Measurements from ENCODE around the gene SCAMP5. TPM values are rescaled to one million over a fixed set of nuclear protein-coding genes. Genes with fewer than 3 reads are reported as not detected.

Gene SCAMP5
- total RNA-seq, 3 donors from 2014 or later (not counting 1 experiment from before 2014, with no cell fraction given) = 0.09 to 2.7 (median 0.54) TPM

GRCh38 chr15:75028991-75029377, 33.6 kb downstream of the SCAMP5 start:
- Mint-ChIP-seq H3K4me3 (no peak overlapping the region), H3K4me1 (peaks cover 14 to 20% of the 10 kb centered on the region in 2 donors), H3K27ac (peak overlapping the region in 1 of 2 donors; percentile 39), H3K27me3 (ENCODE audit: low read depth in 2 of 2) (no peaks in the 10 kb centered on the region), H3K36me3 (no peaks in the 10 kb centered on the region), H3K9me3 (no peaks in the 10 kb centered on the region)
- ATAC-seq (peak; percentile 5 to 15 (median 11)), DNase-seq (no peak)
- intact Hi-C loops (cut with micrococcal nuclease) = loop anchor here (1.0 to 2.0 kb wide), 2 partner anchors 14 to 175 kb away; no protein-coding TSS in a partner anchor
- peaks cover 31% of the 10 kb centered on the region for H3K4me1 ChIP-seq (ENCODE audit: control insufficient read depth, insufficient read depth, low read length)
- 77% methylated on average over 4 of the region's 4 CpGs for WGBS (ENCODE audit: insufficient coverage)
- no peak overlapping the region for H3K27ac ChIP-seq (ENCODE audit: low read length)
- no peak for TF ChIP-seq CTCF (IDR thresholded peaks at IDR 0.05)
- no peaks in the 10 kb centered on the region for H3K9me3 ChIP-seq (ENCODE audit: control insufficient read depth, insufficient read depth, low read length)
- H3K4me3 ChIP-seq (ENCODE audit: low read length) = no peak overlapping the region
- no peaks in the 10 kb centered on the region for H3K27me3 ChIP-seq (ENCODE audit: control insufficient read depth, insufficient read depth, low read length)
- peaks cover 3% of the 10 kb centered on the region for H3K36me3 ChIP-seq (ENCODE audit: control insufficient read depth, insufficient read depth, low read length)

DNA sequence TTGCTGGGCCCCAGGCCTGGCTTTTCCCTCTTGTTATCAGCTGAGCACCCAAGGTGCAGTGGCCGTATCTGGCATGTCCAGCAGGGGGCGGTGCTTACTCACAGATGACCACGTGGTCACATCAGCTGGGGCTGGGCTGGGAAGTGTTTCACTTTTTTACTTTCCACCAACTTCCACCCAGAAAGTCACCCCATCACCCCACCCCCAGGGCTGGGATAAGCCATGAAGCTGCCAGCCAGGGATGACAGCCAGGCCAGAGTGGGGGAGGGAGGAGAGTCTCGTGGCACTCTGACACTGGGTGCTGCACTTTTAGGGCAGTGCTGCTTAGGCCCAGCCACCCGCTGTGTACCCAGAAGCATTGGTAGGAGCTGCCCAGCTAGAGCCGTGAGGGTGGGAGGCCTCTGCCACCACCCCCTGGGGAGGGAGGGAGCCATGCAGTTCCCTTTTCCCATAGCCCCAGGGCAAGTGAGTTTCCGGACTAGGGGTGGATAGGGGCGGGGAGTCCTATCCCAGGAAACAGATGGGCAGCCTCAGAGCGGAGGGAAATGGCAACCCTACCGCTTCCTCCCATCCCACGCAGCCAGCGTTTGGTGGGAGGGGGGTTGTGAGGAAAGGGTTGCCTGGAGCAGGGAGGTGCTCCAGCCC, 34.1 kb downstream of the SCAMP5 start:
- intact Hi-C loops (cut with micrococcal nuclease) = loop anchor here (1.0 to 2.0 kb wide), 2 partner anchors 13 to 175 kb away; no protein-coding TSS in a partner anchor
- TF ChIP-seq CTCF (IDR thresholded peaks at IDR 0.05) = peak; percentile 92
- no peak overlapping the region for H3K4me3 Mint-ChIP-seq
- no peak overlapping the region for H3K27ac ChIP-seq (ENCODE audit: low read length)
- H3K9me3 Mint-ChIP-seq = no peaks in the 10 kb centered on the region
- no peaks in the 10 kb centered on the region for H3K27me3 Mint-ChIP-seq (ENCODE audit: low read depth in 2 of 2)
- peaks cover 31% of the 10 kb centered on the region for H3K4me1 ChIP-seq (ENCODE audit: control insufficient read depth, insufficient read depth, low read length)
- peak overlapping the region in 1 of 2 donors; percentile 39 for H3K27ac Mint-ChIP-seq
- no peaks in the 10 kb centered on the region for H3K9me3 ChIP-seq (ENCODE audit: control insufficient read depth, insufficient read depth, low read length)
- peaks cover 3% of the 10 kb centered on the region for H3K36me3 ChIP-seq (ENCODE audit: control insufficient read depth, insufficient read depth, low read length)
- H3K4me1 Mint-ChIP-seq = peaks cover 12 to 17% of the 10 kb centered on the region in 2 donors
- DNase-seq = peak; percentile 89 to 92
- no peaks in the 10 kb centered on the region for H3K36me3 Mint-ChIP-seq
- peak; percentile 90 to 99 (median 98) for ATAC-seq
- no peak overlapping the region for H3K4me3 ChIP-seq (ENCODE audit: low read length)
- 42% methylated on average over 12 of the region's 12 CpGs for WGBS (ENCODE audit: insufficient coverage)
- no peaks in the 10 kb centered on the region for H3K27me3 ChIP-seq (ENCODE audit: control insufficient read depth, insufficient read depth, low read length)

- Mint-ChIP-seq H3K27ac (no peak overlapping the region), H3K4me3 (no peak overlapping the region), H3K9me3 (no peaks in the 10 kb centered on the region), H3K27me3 (ENCODE audit: low read depth in 2 of 2) (no peaks in the 10 kb centered on the region), H3K36me3 (no peaks in the 10 kb centered on the region), H3K4me1 (peaks cover 12% of the 10 kb centered on the region in 2 donors)
- H3K4me1 ChIP-seq (ENCODE audit: control insufficient read depth, insufficient read depth, low read length) = peaks cover 27% of the 10 kb centered on the region
- ATAC-seq (no peak), DNase-seq (no peak)
- no peak overlapping the region for H3K4me3 ChIP-seq (ENCODE audit: low read length)
- TF ChIP-seq CTCF (IDR thresholded peaks at IDR 0.05) = no peak
- H3K36me3 ChIP-seq (ENCODE audit: control insufficient read depth, insufficient read depth, low read length) = peaks cover 3% of the 10 kb centered on the region
- H3K27ac ChIP-seq (ENCODE audit: low read length) = no peak overlapping the region
- H3K9me3 ChIP-seq (ENCODE audit: control insufficient read depth, insufficient read depth, low read length) = no peaks in the 10 kb centered on the region
- WGBS (ENCODE audit: insufficient coverage) = 63% methylated on average over 2 of the region's 2 CpGs
- intact Hi-C loops (cut with micrococcal nuclease) = no loop called here
- H3K27me3 ChIP-seq (ENCODE audit: control insufficient read depth, insufficient read depth, low read length) = no peaks in the 10 kb centered on the region
Measured at GRCh38 chr15:75030023-75030413, 34.7 kb downstream of the SCAMP5 start.

DNA sequence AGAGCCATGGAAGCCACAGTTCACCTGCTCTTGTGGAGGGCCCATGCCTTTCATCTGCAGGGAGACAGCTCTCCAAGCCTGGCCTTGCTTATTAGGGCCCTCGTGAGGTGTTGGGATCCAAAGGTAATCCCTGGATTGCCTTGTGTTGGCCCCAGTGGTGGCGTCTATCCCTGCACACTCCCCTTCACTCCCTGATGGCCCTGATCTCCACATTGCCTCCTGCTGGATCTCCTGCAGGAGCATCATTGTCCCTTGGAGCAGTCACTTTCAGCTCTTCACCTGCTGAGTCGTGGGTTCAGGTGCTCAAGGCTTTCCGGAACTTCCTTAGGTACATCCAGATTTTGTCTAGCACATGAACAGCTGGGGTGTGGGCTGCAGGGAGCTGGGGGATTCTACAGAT, 35.1 kb downstream of the SCAMP5 start:
- Histone ChIP-seq H3K4me1 (ENCODE audit: control insufficient read depth, insufficient read depth, low read length) (peaks cover 27% of the 10 kb centered on the region), H3K36me3 (ENCODE audit: control insufficient read depth, insufficient read depth, low read length) (peaks cover 3% of the 10 kb centered on the region), H3K27me3 (ENCODE audit: control insufficient read depth, insufficient read depth, low read length) (no peaks in the 10 kb centered on the region), H3K9me3 (ENCODE audit: control insufficient read depth, insufficient read depth, low read length) (no peaks in the 10 kb centered on the region), H3K27ac (ENCODE audit: low read length) (no peak overlapping the region), H3K4me3 (ENCODE audit: low read length) (no peak overlapping the region)
- no peak overlapping the region for H3K4me3 Mint-ChIP-seq
- no peaks in the 10 kb centered on the region for H3K9me3 Mint-ChIP-seq
- no peaks in the 10 kb centered on the region for H3K27me3 Mint-ChIP-seq (ENCODE audit: low read depth in 2 of 2)
- H3K27ac Mint-ChIP-seq = no peak overlapping the region
- intact Hi-C loops (cut with micrococcal nuclease) = no loop called here
- H3K4me1 Mint-ChIP-seq = peaks cover 8% of the 10 kb centered on the region in 2 donors
- no peak for DNase-seq
- H3K36me3 Mint-ChIP-seq = no peaks in the 10 kb centered on the region
- TF ChIP-seq CTCF (IDR thresholded peaks at IDR 0.05) = no peak
- no peak for ATAC-seq
- WGBS (ENCODE audit: insufficient coverage) = 92% methylated on average over 4 of the region's 4 CpGs
